ENCODE results near the gene HOXC9.

GRCh38 chr12:54028314-54029201 is 28.6 kb downstream of the HOXC9 start, which contains the start of gene HOXC6:
- TF ChIP-seq, protein P1, sequence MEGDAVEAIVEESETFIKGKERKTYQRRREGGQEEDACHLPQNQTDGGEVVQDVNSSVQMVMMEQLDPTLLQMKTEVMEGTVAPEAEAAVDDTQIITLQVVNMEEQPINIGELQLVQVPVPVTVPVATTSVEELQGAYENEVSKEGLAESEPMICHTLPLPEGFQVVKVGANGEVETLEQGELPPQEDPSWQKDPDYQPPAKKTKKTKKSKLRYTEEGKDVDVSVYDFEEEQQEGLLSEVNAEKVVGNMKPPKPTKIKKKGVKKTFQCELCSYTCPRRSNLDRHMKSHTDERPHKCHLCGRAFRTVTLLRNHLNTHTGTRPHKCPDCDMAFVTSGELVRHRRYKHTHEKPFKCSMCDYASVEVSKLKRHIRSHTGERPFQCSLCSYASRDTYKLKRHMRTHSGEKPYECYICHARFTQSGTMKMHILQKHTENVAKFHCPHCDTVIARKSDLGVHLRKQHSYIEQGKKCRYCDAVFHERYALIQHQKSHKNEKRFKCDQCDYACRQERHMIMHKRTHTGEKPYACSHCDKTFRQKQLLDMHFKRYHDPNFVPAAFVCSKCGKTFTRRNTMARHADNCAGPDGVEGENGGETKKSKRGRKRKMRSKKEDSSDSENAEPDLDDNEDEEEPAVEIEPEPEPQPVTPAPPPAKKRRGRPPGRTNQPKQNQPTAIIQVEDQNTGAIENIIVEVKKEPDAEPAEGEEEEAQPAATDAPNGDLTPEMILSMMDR (IDR thresholded peaks at IDR 0.05): no peak
- no peak for TF ChIP-seq ZFX (IDR thresholded peaks at IDR 0.05; ENCODE audit: borderline replicate concordance)

Measured in 22Rv1 (cell line).